HCT116 (cell line): ENCODE data around the gene MATCAP1. TPM values are rescaled to one million over a fixed set of nuclear protein-coding genes. Genes with fewer than 3 reads are reported as not detected.

Source experiments
- ATAC-seq: fragments of 200-7000 bp; cut with Tn5 transposase; 2 replicates; pipeline ENCODE4 v1.9.1; 2020; ENCODE audit warnings: mild to moderate bottlenecking, moderate library complexity
- BruUV-seq: library from RNA; stranded (reverse); fragments of 400-500 nt; replicated peaks from 2 replicates; lab custom pipeline; 2021; lab: Mats Ljungman, UMichigan
- CTCF ChIA-PET: fragments of 300-600 bp; sonication (Branson Sonifier 250); formaldehyde crosslinking; loops from one replicate; lab custom pipeline; 2021; ENCODE audit warnings: antibody characterized with exemption; lab: Charles Lee
- POLR2A ChIA-PET: fragments of 300-600, 350-600 bp; sonication (Branson Sonifier 250); formaldehyde crosslinking; loops from one replicate; lab custom pipeline; 2021; ENCODE audit warnings: antibody characterized with exemption; lab: Charles Lee
- RAD21 ChIA-PET, 2 experiments: fragments of 300-600 bp; sonication (Branson Sonifier 250); formaldehyde crosslinking; loops; one replicate each; lab custom pipeline; 2023; ENCODE audit warnings: low total read pairs in 2 of 2; ENCODE audit not compliant: uncharacterized antibody in 2 of 2, unreplicated experiment in 2 of 2, low non-redundant PET in 1 of 2; lab: Charles Lee
- DNase-seq: peaks from one replicate; pipeline ENCODE4 v3.0.0-alpha.2; 2010; ENCODE audit warnings: low read depth, low spot score
- H2AFZ ChIP-seq: fragments of 200-600 bp; shearing (Covaris generic), sonication (generic); 2 replicates; pipeline ENCODE4 v1.6.1; 2017; ENCODE audit warnings: low read depth, mixed run types, mixed read lengths, antibody characterized with exemption, low read length; ENCODE audit not compliant: poor library complexity, severe bottlenecking
- H3K27ac ChIP-seq: 2 replicates; pipeline ENCODE4 v1.5.1; 2012; ENCODE audit warnings: low read depth, low read length
- H3K27me3 ChIP-seq: fragments of 200-600 bp; sonication (generic); 2 replicates; pipeline ENCODE4 v1.6.1; 2016; ENCODE audit warnings: mixed run types, low read length, mixed read lengths; ENCODE audit not compliant: insufficient read depth
- H3K36me3 ChIP-seq, 2 experiments: fragments of 200-500 bp in 1 of 2; fragments of 200-600 bp in 1 of 2; sonication (Bioruptor generic) in 1 of 2; sonication (generic) in 1 of 2; 2 replicates each; pipeline versions ENCODE4 v1.5.1 to v1.6.1; 2014 to 2016; ENCODE audit warnings: low read length in 2 of 2, inconsistent platforms in 1 of 2, mixed read lengths in 1 of 2, mixed run types in 1 of 2; ENCODE audit not compliant: insufficient read depth in 2 of 2, control insufficient read depth in 1 of 2
- H3K4me1 ChIP-seq, 2 experiments: fragments of 200-600 bp in 1 of 2; sonication (generic) in 1 of 2; 2 replicates each; pipeline versions ENCODE4 v1.5.1 to v1.6.1; 2012 to 2017; ENCODE audit warnings: low read length in 2 of 2, inconsistent platforms in 1 of 2, mild to moderate bottlenecking in 1 of 2, mixed read lengths in 1 of 2, mixed run types in 1 of 2, moderate library complexity in 1 of 2; ENCODE audit not compliant: insufficient read depth in 2 of 2, control insufficient read depth in 1 of 2
- H3K4me2 ChIP-seq: fragments of 200-600 bp; sonication (generic); 2 replicates; pipeline ENCODE4 v1.6.1; 2017; ENCODE audit warnings: mixed run types, low read length, mixed read lengths
- H3K4me3 ChIP-seq, 2 experiments: fragments of 200-600 bp in 1 of 2; sonication (generic) in 1 of 2; replicated peaks in 1 of 2; 2 replicates each; pipeline ENCODE4 v1.5.1; 2011 to 2016; ENCODE audit warnings: low read length in 2 of 2, control low read depth in 1 of 2, low read depth in 1 of 2, mild to moderate bottlenecking in 1 of 2, mixed read lengths in 1 of 2, mixed run types in 1 of 2
- H3K79me2 ChIP-seq: fragments of 200-600 bp; sonication (generic); 2 replicates; pipeline ENCODE4 v1.6.1; 2017; ENCODE audit warnings: mild to moderate bottlenecking, mixed run types, low read length, moderate library complexity, mixed read lengths; ENCODE audit not compliant: insufficient read depth
- H3K9ac ChIP-seq: fragments of 200-600 bp; sonication (generic); 2 replicates; pipeline ENCODE4 v1.6.1; 2016; ENCODE audit warnings: low read length, mixed read lengths
- H3K9me2 ChIP-seq: fragments of 200-600 bp; sonication (generic), shearing (Covaris generic); 2 replicates; pipeline ENCODE4 v1.6.1; 2017; ENCODE audit warnings: mixed run types, mild to moderate bottlenecking, moderate library complexity; ENCODE audit not compliant: insufficient read depth
- H3K9me3 ChIP-seq, 2 experiments: fragments of 200-500 bp in 1 of 2; fragments of 200-600 bp in 1 of 2; sonication (Bioruptor generic) in 1 of 2; sonication (generic) in 1 of 2; 2 replicates each; pipeline ENCODE4 v1.6.1; 2014 to 2017; ENCODE audit warnings: low read length in 2 of 2, mixed read lengths in 2 of 2, inconsistent platforms in 1 of 2, low read depth in 1 of 2, mild to moderate bottlenecking in 1 of 2, mixed run types in 1 of 2, moderate library complexity in 1 of 2; ENCODE audit not compliant: control insufficient read depth in 1 of 2, insufficient read depth in 1 of 2
- H4K20me1 ChIP-seq: fragments of 200-600 bp; sonication (generic), shearing (Covaris generic); 2 replicates; pipeline ENCODE4 v1.6.1; 2017; ENCODE audit warnings: mixed run types, mild to moderate bottlenecking, moderate library complexity; ENCODE audit not compliant: insufficient read depth
- CBX3 ChIP-seq: IDR thresholded peaks from 2 replicates; pipeline ENCODE4 v1.6.1; 2012; ENCODE audit warnings: low read depth
- CTCF ChIP-seq, 3 experiments: fragments of 200-600 bp in 1 of 3; sonication (generic) in 1 of 3; IDR thresholded peaks in 2 of 3; conservative IDR thresholded peaks in 1 of 3; 2 replicates each; pipeline ENCODE4 v1.5.1; 2012 to 2017; ENCODE audit warnings: low read depth in 2 of 3, low read length in 2 of 3, antibody characterized with exemption in 1 of 3, borderline replicate concordance in 1 of 3, control low read depth in 1 of 3, mild to moderate bottlenecking in 1 of 3, mixed read lengths in 1 of 3, mixed run types in 1 of 3, moderate library complexity in 1 of 3; ENCODE audit not compliant: insufficient read depth in 1 of 3
- EGR1 ChIP-seq: IDR thresholded peaks from 2 replicates; pipeline ENCODE4 v1.6.1; 2012; ENCODE audit warnings: low read depth
- EZH2phosphoT487 ChIP-seq: fragments of 200-600 bp; IDR thresholded peaks from 2 replicates; pipeline ENCODE4 v1.6.1; 2018; ENCODE audit warnings: antibody characterized with exemption, borderline replicate concordance
- MAX ChIP-seq: IDR thresholded peaks from 2 replicates; pipeline ENCODE4 v1.6.1; 2012
- POLR2A ChIP-seq: IDR thresholded peaks from 2 replicates; pipeline ENCODE4 v1.7.0; 2011; ENCODE audit warnings: borderline replicate concordance; ENCODE audit not compliant: insufficient read depth, insufficient read length; ENCODE audit errors: extremely low read depth
- POLR2AphosphoS5 ChIP-seq: IDR thresholded peaks from 2 replicates; pipeline ENCODE4 v1.6.1; 2011; ENCODE audit warnings: mild to moderate bottlenecking, low read depth, low read length, moderate library complexity
- RAD21 ChIP-seq: IDR thresholded peaks from 2 replicates; pipeline ENCODE4 v1.6.1; 2012; ENCODE audit warnings: low read depth, mild to moderate bottlenecking
- REST ChIP-seq: IDR thresholded peaks from 2 replicates; pipeline ENCODE4 v1.6.1; 2012; ENCODE audit warnings: low read depth
- SP1 ChIP-seq: IDR thresholded peaks from 2 replicates; pipeline ENCODE4 v1.6.1; 2012; ENCODE audit warnings: low read depth
- TCF7L2 ChIP-seq: IDR thresholded peaks from 2 replicates; pipeline ENCODE4 v1.7.0; 2011; ENCODE audit warnings: borderline replicate concordance, inconsistent platforms; ENCODE audit not compliant: insufficient read depth, insufficient read length; ENCODE audit errors: extremely low read depth
- YY1 ChIP-seq: IDR thresholded peaks from 2 replicates; pipeline ENCODE4 v1.6.1; 2011; ENCODE audit warnings: low read length, low read depth, moderate library complexity, mild to moderate bottlenecking; ENCODE audit not compliant: insufficient replicate concordance; ENCODE audit errors: extremely low read depth
- ZBTB33 ChIP-seq: IDR thresholded peaks from 2 replicates; pipeline ENCODE4 v1.6.1; 2011; ENCODE audit warnings: mild to moderate bottlenecking, low read length, moderate library complexity; ENCODE audit not compliant: insufficient replicate concordance; ENCODE audit errors: extremely low read depth
- ZFX ChIP-seq: fragments of 450-650 bp; IDR thresholded peaks from 2 replicates; pipeline ENCODE4 v1.6.1; 2017
- intact Hi-C: fragments of 100-400 bp; cut with micrococcal nuclease; formaldehyde crosslinking; loops from 2 replicates; pipeline ENCODE4 v1.10.0; 2022
- total RNA-seq: library from RNA; stranded (reverse); gene quantifications from one replicate; pipeline ENCODE4 v1.2.1, GENCODE V29; 2021; ENCODE audit not compliant: unreplicated experiment

The MATCAP1 gene
- total RNA-seq, 1 experiment from 2014 or later, result 38.7 TPM

- H3K27ac ChIP-seq, result no peak overlapping the region
- H3K4me2 ChIP-seq, result peak overlapping the region; percentile 88
- ChIA-PET CTCF (interaction anchor here (0.6 to 2.5 kb wide), 3 partner anchors 8 to 30 kb away, joined by 5 to 10 read pairs (median 9); no protein-coding TSS in a partner anchor), POLR2A (interaction anchor here (0.8 to 1.4 kb wide), 3 partner anchors 8 to 16 kb away, joined by 3 to 5 read pairs (median 3); no protein-coding TSS in a partner anchor), RAD21 (no interaction called here)
- H2AFZ ChIP-seq, result no peak overlapping the region
- peaks cover 18 to 37% of the 10 kb centered on the region in 2 experiments; a peak in 3 of 4 replicates for H3K36me3 ChIP-seq
- TF ChIP-seq TCF7L2, result no peak
- no peak for TF ChIP-seq RAD21
- TF ChIP-seq ZBTB33, result no peak
- TF ChIP-seq POLR2AphosphoS5, result no peak; the same call in 1 of the 2 replicates
- no peak for TF ChIP-seq POLR2A
- no peak for TF ChIP-seq ZFX
- no peak for TF ChIP-seq CBX3
- TF ChIP-seq EZH2phosphoT487, result no peak
- TF ChIP-seq REST, result no peak
- TF ChIP-seq CTCF (IDR thresholded peaks at IDR 0.05 in 2 of 3, conservative IDR thresholded peaks at IDR 0.05 in 1 of 3; ENCODE audit: borderline replicate concordance in 1 of 3, insufficient read depth in 1 of 3, low read depth in 2 of 3, low read length in 2 of 3), result no peak
- TF ChIP-seq MAX, result no peak
- no peak for TF ChIP-seq EGR1
- no peak for TF ChIP-seq YY1
- no peak for TF ChIP-seq SP1
- DNase-seq (no peak), ATAC-seq (no peak)
- H3K27me3 ChIP-seq, result no peaks in the 10 kb centered on the region
- peak overlapping the region; percentile 80 for H3K9ac ChIP-seq
- no peaks in the 10 kb centered on the region for H4K20me1 ChIP-seq
- peaks cover 18% of the 10 kb centered on the region for H3K79me2 ChIP-seq
- peak overlapping the region; percentile 80 to 88 for H3K4me3 ChIP-seq
- no TSS peak for BruUV-seq
- H3K9me2 ChIP-seq, result no peaks in the 10 kb centered on the region
- H3K4me1 ChIP-seq, result peaks cover 6 to 18% of the 10 kb centered on the region in 2 experiments; a peak in 3 of 4 replicates
- no peaks in the 10 kb centered on the region for H3K9me3 ChIP-seq
- intact Hi-C loops, result no loop called here
Measured at GRCh38 chr16:67228034-67228785, 44.4 kb upstream of the MATCAP1 start.
